ENCODE measurements around the gene DROSHA.

DROSHA gene

DNA sequence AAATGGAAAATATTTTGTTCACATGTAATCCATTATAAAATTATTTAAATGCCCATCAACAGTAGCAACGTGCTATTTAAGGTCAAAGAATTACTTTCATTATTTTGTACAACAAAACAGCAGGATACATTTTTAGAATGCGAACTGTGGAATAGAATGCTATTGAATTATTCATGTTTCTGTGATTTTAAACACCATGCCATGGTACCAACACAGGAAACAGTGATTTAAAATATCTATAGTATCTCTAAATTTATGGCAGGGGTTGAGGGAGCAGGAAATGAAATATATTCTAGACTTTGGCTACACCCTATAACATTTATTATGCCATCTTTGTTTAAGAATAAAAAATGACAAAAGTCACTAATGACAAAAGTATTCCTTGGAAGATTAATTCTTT, 62.4 kb downstream of the DROSHA start:
- DNase-seq: no peak

DNA sequence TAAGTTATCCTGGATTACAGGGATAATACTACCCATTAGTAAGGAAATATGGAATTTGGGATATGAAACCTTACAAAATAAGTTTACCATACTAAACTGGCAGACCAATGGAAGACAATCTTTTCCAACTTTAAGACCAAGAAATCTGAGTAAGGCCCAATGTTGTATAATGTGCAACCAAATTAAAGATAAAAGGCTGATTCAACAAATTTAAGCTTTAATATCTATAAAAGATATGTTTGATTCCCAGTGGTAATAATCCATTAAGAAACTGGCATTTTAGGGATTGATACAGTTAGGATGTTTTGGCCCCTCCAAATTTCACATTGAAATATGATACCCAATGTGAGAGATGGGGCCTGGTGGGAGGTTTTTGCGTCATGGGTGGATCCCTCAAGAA, 66.6 kb downstream of the DROSHA start:
- DNase-seq: no peak

DNA sequence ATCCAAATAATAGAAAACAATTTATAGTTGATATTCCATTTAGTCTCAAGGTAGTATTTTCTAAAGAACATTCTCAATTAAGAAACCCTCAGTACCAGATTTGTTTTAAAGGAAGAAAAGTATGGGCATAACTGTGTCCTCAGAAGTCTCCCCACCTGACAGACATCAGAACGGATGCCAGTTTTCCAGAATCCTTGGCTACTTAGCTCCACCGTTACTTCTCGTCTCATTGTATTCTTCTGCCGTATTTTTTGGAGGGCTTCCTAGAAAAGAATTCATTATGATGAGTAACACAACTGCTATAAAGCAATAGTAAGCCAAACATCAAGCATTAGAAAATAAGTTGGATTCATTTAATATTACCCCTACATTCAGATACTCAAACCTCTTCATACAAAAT, 67.8 kb downstream of the DROSHA start:
- no peak for DNase-seq

DNA sequence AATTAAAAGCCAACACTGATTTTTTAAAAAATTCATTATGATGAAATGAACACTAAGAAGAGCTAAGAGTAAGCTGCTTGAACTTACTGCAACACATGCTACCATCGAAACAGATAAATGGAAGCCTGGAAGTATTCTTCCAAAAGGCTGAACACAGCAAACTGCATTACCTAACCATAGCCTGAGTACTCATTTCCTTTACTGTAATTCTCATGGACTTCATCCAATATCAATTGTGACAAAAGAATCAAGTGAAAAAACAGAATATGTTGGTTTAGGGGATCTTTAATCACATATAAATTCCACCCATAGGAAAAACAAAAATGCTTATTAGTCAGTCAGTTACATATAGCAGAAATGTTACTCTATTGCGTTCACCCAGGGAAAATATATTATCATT, 68.5 kb downstream of the DROSHA start:
- no peak for DNase-seq

DNA sequence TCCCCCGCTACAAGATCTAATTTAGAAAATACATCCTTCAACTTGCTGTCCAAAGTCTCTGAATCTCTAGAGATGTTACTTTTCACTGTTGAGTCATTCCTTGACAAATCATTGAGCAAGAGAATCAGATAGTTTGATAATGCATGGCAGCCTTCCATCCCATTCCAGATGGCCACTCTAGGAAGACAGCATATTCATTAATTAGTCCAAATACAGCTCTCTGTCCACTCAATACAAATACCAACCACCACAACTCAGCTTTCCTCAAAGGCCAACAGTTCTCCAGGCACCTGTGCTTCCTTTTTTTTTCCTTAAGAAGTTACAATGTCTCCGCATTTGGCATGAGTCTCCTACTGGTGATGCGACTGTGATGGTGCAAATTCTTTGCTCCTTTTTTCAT, 72.3 kb downstream of the DROSHA start:
- no peak for DNase-seq

DNA sequence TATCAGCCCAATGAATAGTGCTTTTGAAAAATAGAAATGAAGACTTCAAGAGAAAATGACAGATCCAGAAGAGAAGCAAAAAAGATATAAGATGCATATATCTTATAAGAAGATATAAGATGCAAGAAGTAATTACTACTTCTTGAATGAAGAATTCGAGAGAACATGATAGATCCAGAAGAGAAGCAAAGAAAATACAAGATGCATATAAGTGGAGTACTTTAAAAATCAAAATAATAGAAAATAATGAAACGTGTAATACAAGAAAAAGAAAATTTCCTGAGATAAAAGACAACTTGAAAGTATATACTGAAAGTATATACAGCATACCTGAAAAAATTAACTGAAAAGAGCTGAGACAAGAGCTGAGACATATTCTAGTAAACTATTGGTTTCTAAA, 76.7 kb downstream of the DROSHA start:
- DNase-seq: no peak

DNA sequence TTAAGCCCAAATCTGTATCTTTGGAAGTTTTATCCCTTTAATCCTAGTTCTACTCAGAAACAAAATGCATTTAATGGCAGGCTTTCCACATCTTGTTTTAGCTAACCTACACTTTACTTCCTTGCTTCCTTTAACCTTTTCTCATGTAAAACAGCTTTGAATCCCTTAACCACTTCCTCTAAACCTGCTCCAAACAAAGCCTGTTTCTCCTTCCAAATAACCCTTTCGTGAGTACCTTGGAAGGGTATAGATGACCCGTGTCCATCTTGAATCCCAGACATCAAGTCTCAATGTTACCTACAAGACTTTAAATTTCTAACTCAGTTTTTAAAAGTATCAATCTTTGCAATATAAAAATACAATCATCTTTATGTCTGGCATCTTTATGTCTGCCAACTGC, 78.4 kb downstream of the DROSHA start:
- no peak for DNase-seq

DNA sequence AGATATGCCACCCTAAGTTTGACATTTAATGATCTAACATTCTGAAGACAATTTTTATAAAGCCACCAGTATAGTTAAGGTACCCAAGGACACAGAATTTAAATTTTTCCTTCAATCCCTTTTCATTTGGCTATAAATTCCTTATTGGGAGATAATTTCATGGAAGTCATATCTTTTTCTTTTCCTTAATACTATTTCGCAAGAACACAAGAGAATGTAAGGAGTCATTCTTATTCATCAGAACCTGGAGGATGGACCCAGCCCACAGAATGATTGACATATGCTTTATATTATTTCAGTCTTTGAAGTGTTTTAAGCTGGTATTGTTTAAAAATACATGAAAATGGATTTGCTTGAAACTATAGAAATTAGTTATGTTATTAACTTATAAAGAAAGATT, 79.6 kb downstream of the DROSHA start:
- DNase-seq: no peak

DNA sequence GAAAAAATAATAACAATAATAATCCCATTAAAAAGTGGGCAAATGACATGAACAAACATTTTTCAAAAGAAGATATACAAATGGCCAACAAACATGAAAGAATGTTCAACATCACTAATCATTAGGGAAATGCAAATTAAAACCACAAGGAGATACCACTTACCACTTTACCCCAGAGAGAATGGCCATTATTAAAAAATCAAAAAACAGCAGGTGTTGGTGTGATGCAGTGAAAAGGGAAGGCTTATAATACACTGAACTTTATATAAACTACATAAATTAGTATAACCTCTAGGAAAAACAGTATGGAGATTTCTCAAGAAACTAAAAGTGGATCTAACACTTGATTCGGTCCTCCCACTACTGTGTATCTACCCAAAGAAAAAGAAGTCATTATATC, 81.9 kb downstream of the DROSHA start:
- DNase-seq: no peak

DNA sequence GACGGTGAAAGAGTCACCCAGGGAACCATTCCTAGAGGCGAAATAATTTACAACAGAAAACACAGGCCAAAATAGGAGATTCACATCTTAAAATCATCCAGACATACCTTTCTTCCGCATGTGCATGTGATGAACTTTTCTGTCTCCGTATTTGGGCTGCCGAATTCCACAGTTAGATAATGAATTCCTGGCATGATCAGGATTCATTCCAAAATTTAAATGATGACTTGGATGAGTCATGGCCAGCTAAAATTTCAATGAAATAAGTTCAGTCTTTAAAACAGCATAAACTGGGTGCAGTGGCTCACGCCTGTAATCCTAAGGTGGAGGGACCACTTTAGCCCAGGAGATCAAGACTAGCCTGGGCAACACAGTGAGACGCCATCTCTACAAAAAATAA, 82.7 kb downstream of the DROSHA start:
- DNase-seq: no peak

DNA sequence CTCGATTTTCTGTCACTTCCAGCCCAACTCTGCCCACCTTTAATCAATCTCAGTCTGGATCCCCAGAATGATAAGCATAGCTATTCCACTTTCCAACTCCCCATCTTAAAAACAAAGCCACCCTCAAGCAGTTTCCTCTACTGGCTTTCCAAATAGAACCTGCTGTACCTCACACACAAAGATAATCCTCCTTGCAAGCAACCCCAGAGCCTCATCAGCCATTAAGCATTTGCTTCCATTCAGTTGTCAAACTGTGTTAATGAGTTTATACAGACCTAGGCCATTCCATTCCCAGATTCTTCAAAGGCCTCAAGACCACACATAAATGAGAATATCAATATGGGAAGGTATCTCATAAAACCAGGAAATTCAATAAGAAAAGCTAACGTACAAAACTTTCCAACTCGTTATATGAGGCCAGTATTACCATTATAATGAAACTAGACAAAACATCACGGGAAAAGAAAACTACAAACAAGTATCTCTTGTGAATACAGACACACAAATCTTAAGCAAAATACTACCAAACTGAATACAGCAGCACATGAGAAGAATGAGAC, 86.8 kb downstream of the DROSHA start:
- no peak for DNase-seq

DNA sequence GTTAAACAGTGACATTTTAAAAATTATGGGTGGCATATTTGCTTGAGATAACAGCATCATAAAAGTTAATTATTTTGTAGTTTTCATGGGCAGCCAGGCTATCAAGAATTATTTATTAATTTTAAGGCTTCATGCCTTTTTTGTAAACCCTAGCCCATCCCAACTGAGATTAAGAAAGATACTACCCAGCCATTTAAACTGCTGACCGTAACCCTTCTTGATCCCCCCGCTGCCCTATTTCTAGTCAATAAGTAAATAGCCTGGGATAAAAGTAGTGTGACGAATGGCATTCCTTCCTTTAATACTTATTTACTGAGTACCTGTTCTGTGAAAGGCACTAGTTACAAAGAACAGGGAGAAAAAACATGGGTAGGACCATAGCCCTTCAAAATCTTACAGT, 88.3 kb downstream of the DROSHA start:
- no peak for DNase-seq

DNA sequence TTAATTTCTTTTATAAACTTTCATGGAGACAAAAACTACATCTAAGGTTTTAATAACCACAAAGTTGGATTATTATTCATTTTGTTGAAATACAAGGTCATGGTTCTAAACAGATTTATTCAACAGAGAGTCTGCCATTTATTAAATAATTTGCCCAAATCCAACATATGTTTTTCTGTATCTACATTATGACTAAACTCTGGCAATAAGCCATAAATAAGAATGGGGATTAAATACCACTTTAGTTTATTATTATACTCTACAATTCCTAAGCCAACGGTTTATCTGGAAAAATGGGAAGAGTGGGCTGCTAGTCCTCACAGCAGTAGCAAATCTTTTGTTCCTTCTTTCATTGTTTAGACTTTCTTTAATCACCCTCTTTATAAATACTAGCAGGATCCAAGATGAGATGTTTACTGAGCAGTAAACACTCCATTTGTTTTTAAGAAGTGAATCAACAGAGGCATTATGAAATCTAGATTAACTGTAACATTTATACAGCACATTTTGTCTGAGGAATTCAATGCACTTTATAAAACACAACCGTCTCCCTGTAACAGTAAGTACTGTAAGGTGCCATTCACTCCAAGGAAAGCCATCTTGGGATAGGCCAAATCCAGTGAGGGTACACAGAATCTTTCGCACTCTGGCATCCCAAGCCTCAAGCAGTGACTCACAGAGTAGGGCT, 89.7 kb downstream of the DROSHA start:
- DNase-seq: no peak

DNA sequence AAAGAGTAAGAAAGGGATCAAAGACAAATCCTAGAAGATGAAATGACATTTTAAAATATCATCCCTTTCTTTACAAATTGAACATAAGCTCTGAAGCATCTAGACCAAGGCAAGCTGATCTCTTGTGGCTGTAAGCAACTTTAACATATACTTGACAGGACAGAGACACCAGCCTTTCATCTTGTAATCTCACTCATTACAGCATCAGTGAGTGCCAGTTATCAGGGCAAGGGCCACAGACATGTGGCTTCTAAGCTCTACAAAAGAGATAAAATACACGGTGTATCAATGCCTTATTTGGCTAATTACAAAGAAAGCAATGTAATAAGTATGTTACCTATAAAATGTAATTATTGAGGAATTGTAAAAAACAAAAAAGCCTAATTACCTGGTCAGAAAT, 95.0 kb downstream of the DROSHA start:
- no peak for DNase-seq

DNA sequence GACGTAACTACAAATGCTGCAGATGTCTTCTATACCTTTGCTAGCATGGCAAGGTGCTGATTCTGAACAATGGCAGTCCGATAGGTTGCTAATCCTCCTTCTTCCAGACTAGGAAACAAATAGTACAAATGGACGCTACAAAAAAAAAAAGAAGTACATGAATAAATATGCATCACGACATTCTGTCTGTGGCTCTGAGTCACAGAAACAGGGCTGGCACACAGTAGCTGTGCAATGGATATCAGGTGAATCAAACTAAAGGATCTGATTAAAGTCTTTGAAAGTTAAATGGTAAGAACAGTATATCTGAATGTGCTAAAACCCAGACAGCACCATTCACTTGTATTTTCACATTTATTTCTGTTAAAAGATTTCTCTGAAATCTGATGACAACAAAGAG, 96.2 kb downstream of the DROSHA start:
- no peak for DNase-seq

DNA sequence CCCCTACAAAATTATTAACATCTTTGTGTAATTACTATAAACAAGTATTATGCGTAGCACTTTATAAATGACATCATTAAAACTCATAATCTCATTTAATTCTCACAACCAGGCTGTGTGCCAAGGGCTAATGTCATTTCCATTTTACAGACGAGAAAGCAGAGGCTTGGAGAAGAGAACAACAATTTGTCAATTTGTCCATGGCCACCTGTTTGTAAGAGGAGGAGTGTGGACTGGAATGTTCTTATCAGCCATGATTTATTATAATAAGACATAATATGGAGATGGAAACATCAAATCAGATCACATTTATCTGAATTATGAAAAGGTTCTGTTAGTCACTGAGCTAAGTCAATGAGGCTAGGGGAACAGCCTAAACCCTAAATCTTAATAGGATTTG, 97.0 kb downstream of the DROSHA start:
- no peak for DNase-seq

DNA sequence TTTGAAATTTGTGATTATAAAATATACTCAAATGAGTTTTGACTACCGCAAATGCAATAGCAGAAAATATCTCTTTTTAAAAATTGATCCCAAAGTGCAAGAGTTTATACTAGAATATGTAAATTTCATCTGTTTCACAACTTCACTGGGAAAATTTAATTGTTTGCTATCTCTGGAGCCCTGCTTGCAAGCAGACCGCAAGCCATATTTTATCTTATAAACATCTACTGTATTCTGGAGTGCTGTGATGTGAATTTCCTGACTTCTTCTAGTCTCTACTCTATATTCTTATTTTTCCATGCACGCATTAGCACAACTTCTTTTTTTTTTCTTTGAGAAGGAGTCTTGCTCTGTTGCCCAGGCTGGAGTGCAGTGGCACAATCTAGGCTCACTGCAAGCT, 98.7 kb downstream of the DROSHA start:
- no peak for DNase-seq

DNA sequence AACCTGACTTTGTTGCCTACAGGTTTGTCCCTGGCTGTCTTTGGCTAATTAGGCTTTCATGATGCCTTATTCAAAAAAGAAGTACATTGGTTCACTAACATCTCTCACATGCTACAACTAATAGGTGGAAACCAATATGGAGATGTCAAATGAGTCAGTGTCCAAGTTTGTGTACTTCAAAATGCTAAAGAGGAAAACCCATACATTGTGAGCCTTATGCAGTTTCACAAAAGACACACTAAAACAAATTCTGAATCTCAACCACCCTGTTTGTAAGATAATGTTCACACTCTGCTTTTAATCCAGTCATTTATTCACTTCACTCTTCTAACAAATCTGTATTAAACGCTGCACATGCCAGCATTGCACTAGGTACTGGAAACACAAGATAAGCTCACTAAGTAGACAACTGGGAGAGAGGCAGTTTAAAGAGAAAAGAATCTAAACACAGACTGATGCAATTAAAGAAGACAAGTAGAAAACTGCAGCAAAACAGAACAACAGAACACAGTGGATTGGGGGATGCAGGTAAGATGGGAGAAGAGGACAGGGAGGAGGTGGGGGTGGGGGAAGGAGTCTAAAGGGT, 104.1 kb downstream of the DROSHA start:
- no peak for DNase-seq

DNA sequence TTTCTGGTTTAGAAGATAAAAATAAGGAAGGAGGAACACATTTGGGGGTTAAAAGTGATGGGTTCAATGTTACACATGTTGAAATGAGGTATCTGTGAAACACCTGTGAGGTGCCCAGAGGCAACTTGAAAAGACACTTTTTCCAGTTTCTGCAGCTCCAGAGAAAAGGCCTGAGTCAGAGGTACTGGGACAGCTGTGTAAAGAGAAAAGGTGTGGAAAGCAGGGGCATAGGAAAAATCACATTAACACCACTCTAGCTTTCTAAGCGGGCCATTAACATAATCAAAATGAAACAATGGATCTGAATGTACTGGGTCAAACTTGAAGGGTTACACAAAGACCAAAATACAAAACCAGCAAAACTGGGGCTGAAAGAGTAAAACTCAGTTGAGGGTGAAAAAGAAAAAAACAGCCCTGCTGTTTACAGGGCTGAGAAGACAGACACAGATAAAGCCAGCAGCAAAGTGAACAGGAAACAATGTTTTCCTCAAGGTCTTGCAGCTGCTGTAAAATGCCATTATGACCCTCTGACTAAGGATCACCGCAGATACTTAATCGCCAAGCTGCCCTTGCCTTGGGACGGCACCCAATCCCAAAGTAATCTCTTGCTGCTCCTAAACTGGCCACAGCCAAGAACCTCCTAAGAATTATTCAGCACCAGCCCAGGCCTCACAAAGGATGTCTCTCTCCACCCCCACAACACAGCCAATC, 104.7 kb downstream of the DROSHA start:
- DNase-seq: no peak

DNA sequence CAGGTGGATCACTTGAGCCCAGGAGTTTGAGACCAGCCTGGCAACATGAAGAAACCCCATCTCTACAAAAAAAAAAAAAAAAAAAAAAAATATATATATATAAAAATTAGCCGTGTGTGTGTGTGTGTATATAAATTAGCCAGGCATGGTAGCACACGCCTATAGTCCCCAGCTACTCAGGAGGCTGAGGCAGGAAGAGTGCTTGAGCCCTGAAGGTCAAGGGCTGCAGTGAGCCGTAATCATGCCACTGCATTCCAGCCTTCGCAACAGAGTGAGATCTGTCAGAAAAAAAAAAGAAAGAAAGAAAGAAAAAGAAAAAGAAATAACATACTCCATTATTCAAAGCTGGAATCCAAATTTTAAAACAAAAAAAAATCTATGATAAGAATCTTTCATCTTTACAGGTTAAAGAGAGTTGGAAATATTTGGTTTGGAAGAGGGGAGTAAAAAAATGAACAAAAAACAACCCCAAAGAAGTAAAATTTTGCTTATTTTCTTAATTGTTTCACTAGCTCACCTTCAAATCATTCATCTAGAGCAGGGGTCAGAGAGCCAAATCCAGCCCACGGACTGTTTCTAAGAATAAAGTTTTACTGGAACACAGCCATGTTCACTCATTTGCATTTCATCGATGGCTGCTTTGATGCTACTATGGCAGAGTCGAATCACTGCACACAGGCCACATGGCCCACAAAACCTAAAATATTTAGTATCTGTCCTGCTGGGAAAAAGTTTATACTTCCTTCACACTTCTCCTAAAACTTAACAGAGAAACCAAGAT, 109.9 kb downstream of the DROSHA start:
- DNase-seq: no peak

DNA sequence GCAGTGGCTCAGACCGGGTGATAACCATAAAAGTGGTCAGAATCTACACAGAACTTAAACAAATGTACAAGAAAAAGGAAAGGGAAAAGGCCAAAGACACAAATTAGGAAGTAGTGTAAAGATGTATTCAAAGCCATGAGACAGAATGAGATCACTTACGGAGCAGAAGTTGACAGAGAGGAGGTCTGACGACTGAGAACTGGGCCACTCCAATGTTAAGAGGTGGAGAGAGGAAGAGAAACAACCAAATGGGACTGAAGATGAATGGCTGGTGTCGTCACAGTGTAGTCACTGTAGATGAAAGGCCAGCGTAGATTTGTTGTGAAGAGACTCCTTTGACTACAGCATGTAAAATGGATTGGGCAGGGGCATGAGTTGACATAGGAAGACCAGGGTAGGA, 114.4 kb downstream of the DROSHA start:
- DNase-seq: no peak

DNA sequence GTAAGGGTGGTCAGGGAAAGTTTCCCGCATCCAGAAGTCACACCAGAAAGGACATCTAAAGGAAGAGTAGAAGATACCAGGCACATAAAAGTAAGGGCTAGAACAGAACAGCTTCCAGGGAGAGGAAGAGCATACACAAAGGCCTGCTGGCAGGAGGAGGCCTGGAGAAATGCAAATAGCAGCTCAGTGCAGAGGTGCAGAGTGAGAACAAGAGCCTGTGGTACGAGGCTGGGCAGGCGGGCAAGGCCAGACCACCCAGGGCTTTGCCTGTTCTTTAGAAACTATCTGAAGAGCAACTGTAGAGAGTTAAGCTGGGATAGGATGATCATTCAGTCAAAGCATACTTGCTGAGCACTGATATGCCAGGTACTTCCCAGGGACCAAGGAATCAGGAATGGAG, 115.3 kb downstream of the DROSHA start:
- no peak for DNase-seq

DNA sequence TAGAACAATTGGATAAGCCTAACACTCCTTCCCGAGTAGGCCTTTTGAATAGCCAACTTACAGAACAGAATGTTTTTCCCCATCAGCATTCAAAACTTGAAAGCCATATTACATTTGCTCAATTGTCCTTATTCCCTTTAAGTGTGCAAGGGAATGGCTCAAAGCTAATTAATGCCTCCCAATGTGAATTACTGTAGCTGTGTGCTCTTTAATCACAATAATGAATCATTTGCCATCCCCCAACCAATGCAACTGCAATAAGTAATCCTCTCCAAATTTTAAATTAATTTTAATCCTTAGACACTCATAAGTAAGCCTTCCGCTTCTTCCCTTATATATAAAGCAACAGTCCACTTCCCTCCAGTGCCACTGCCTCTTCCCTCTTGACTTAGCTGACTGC, 115.9 kb downstream of the DROSHA start:
- no peak for DNase-seq

All from T-helper 2 cell (primary cell).